Transverse colon (tissue), 3 donors: ENCODE data around the gene PPP2R3C.

Experiments used
- CTCF ChIP-seq, 5 experiments: fragments of 200-600 bp in 3 of 5; fragments of 450-650 bp in 2 of 5; sonication (generic) in 3 of 5; IDR thresholded peaks; 1 replicate in 2 of 5; 2 replicates in 3 of 5; pipeline ENCODE4 v1.5.1; 2016 to 2017; ENCODE audit warnings: antibody characterized with exemption in 5 of 5, inconsistent platforms in 3 of 5, mild to moderate bottlenecking in 2 of 5, moderate library complexity in 1 of 5
- POLR2A ChIP-seq: fragments of 450-650 bp; IDR thresholded peaks from one replicate; pipeline ENCODE4 v1.6.1; 2016; ENCODE audit warnings: antibody characterized with exemption, mild to moderate bottlenecking, moderate library complexity

GRCh38 chr14:35147711-35148110 is 25.9 kb upstream of the PPP2R3C start:
- TF ChIP-seq CTCF (IDR thresholded peaks at IDR 0.05) (no peak), POLR2A (no peak)
